Small intestine (tissue), 7 donors: ENCODE measurements around the gene CXCL17. TPM values are rescaled to one million over a fixed set of nuclear protein-coding genes. Genes with fewer than 3 reads are reported as not detected.
"Not testable (repeated sequence)": the region's sequence is repeated elsewhere in the genome, so short reads cannot be mapped to it uniquely, and the experiment has no call there.

Experiments used
- DNase-seq, 2 donors: peaks; one replicate each; pipeline versions ENCODE4 v3.0.0 to v3.0.0-alpha.2; 2013
- FAIRE-seq: peaks from 2 replicates; lab custom pipeline; 2012; peaks lifted over from hg19 to GRCh38; lab: Jason Lieb, UNC
- H3K27ac ChIP-seq, 3 donors: one replicate each; pipeline ENCODE4 v1.5.1; 2013; ENCODE audit warnings: low read length in 2 of 3, mild to moderate bottlenecking in 2 of 3, control low read depth in 1 of 3, inconsistent platforms in 1 of 3, low read depth in 1 of 3, moderate library complexity in 1 of 3
- H3K27me3 ChIP-seq, 3 donors: one replicate each; pipeline ENCODE4 v1.6.1; 2013; ENCODE audit warnings: low read length in 3 of 3, inconsistent platforms in 1 of 3; ENCODE audit not compliant: control insufficient read depth in 3 of 3, insufficient read depth in 3 of 3
- H3K36me3 ChIP-seq, 3 donors: one replicate each; pipeline ENCODE4 v1.6.1; 2013; ENCODE audit warnings: low read length in 3 of 3, inconsistent platforms in 1 of 3, low read depth in 1 of 3, mild to moderate bottlenecking in 1 of 3, moderate library complexity in 1 of 3; ENCODE audit not compliant: control insufficient read depth in 3 of 3, insufficient read depth in 2 of 3
- H3K4me1 ChIP-seq, 3 donors: one replicate each; pipeline ENCODE4 v1.6.1; 2013; ENCODE audit warnings: low read length in 2 of 3, inconsistent platforms in 1 of 3, low read depth in 1 of 3, mild to moderate bottlenecking in 1 of 3, moderate library complexity in 1 of 3; ENCODE audit not compliant: control insufficient read depth in 3 of 3, insufficient read depth in 2 of 3
- H3K4me3 ChIP-seq, 3 donors: one replicate each; pipeline ENCODE4 v1.5.1; 2013; ENCODE audit warnings: low read length in 3 of 3, control low read depth in 1 of 3, inconsistent platforms in 1 of 3, low read depth in 1 of 3, mild to moderate bottlenecking in 1 of 3, moderate library complexity in 1 of 3
- H3K9me3 ChIP-seq, 2 donors: one replicate each; pipeline ENCODE4 v1.6.1; 2013; ENCODE audit warnings: low read depth in 1 of 2, low read length in 1 of 2; ENCODE audit not compliant: control insufficient read depth in 2 of 2, insufficient read depth in 1 of 2
- WGBS, 3 donors: extraction: QIAGEN DNeasy Blood & Tissue Kit; methylation state at CpG; one replicate each; pipeline ENCODE4 v1.1.7; 2013; 5-methylcytosine and 5-hydroxymethylcytosine counted together
- polyA plus RNA-seq, 4 donors: library from polyadenylated mRNA; stranded (reverse) in 3 of 4; unstranded in 1 of 4; fragments of 200-250 nt in 3 of 4; fragments of 120-200 nt in 1 of 4; gene quantifications; one replicate each; pipeline versions ENCODE4 v1.2.1 to v1.2.3, GENCODE V29; 2013
- donor health status: healthy with polysubstance abuse.
- donor health status: control.
- donor health status: control.
- donor health status: Bipolar disorder and iron deficiency.
- donor health status: healthy.

CXCL17 gene
- polyA plus RNA-seq, 4 donors, result 0.12 to 1.6 (median 0.89) TPM

- H3K36me3 ChIP-seq, result no peaks in the 10 kb centered on the region
- H3K27me3 ChIP-seq, result no peaks in the 10 kb centered on the region
- no peaks in the 10 kb centered on the region for H3K9me3 ChIP-seq
- no peak overlapping the region for H3K4me3 ChIP-seq
- H3K4me1 ChIP-seq, result peaks cover 3 to 18% (median 4%) of the 10 kb centered on the region in 3 donors
- no peak for DNase-seq
- no peak for FAIRE-seq
- H3K27ac ChIP-seq, result no peak overlapping the region
- 79 to 85% (median 81%) methylated on average over 2 of the region's 2 CpGs for WGBS, 3 donors
These were observed 17.2 kb upstream of the CXCL17 start for GRCh38 chr19:42459926-42460325.

GRCh38 chr19:42455621-42456081, 12.9 kb upstream of the CXCL17 start:
- H3K27me3 ChIP-seq, result no peaks in the 10 kb centered on the region
- H3K36me3 ChIP-seq, result no peaks in the 10 kb centered on the region
- no peak overlapping the region for H3K4me3 ChIP-seq
- peak; percentile 93 to 98 for DNase-seq
- peak overlapping the region; percentile 53 to 63 (median 55) for H3K27ac ChIP-seq
- no peaks in the 10 kb centered on the region for H3K9me3 ChIP-seq
- 7 to 65% (median 20%) methylated on average over 1 of the region's 1 CpG for whole genome bisulfite sequencing, 3 donors
- peaks cover 7 to 27% (median 7%) of the 10 kb centered on the region in 3 donors for H3K4me1 ChIP-seq
- no peak for FAIRE-seq

- Histone ChIP-seq H3K4me1 (peaks cover 7 to 29% (median 7%) of the 10 kb centered on the region in 3 donors), H3K9me3 (no peaks in the 10 kb centered on the region), H3K36me3 (no peaks in the 10 kb centered on the region), H3K27ac (peak overlapping the region; percentile 53 to 63 (median 55)), H3K27me3 (no peaks in the 10 kb centered on the region), H3K4me3 (no peak overlapping the region)
- DNase-seq (peak; percentile 26 to 36), FAIRE-seq (no peak)
- 22 to 53% (median 36%) methylated on average over 2 of the region's 2 CpGs for WGBS, 3 donors
These were observed 12.3 kb upstream of the CXCL17 start for GRCh38 chr19:42455086-42455485.

- Histone ChIP-seq H3K36me3 (no peaks in the 10 kb centered on the region), H3K9me3 (no peaks in the 10 kb centered on the region), H3K4me3 (no peak overlapping the region), H3K27me3 (no peaks in the 10 kb centered on the region), H3K4me1 (peaks cover 7 to 41% (median 7%) of the 10 kb centered on the region in 3 donors), H3K27ac (peak overlapping the region in 2 of 3 donors; percentile 25 to 27)
- FAIRE-seq (no peak), DNase-seq (no peak)
- WGBS, 3 donors, result 53 to 71% (median 59%) methylated on average over 4 of the region's 4 CpGs
These were observed 9.8 kb upstream of the CXCL17 start for GRCh38 chr19:42452590-42452989.

GRCh38 chr19:42450314-42450934, 7.7 kb upstream of the CXCL17 start:
- peak; percentile 97 to 99 for DNase-seq
- WGBS, 3 donors, result 0 to 2% (median 0%) methylated on average over 3 of the region's 3 CpGs

GRCh38 chr19:42448306-42448705, 5.6 kb upstream of the CXCL17 start:
- DNase-seq, H3K4me3 ChIP-seq, FAIRE-seq, H3K27ac ChIP-seq, H3K9me3 ChIP-seq, H3K27me3 ChIP-seq, H3K36me3 ChIP-seq: not testable (repeated sequence)
- H3K4me1 ChIP-seq, result peaks cover 1 to 39% (median 2%) of the 10 kb centered on the region in 3 donors
- WGBS, 3 donors, result 76 to 79% (median 76%) methylated on average over 5 of the region's 5 CpGs

More at GRCh38 chr19:42450314-42450934, 7.7 kb upstream of the CXCL17 start:
- no peak for FAIRE-seq
- Histone ChIP-seq H3K4me3 (no peak overlapping the region), H3K9me3 (no peaks in the 10 kb centered on the region), H3K36me3 (no peaks in the 10 kb centered on the region), H3K4me1 (peaks cover 5 to 36% (median 7%) of the 10 kb centered on the region in 3 donors), H3K27ac (peak overlapping the region; percentile 62 to 89 (median 77)), H3K27me3 (peaks cover 0 to 2% (median 0%) of the 10 kb centered on the region in 3 donors)

- FAIRE-seq, result no peak
- H3K27ac ChIP-seq, result no peak overlapping the region
- 80 to 86% (median 84%) methylated on average over 7 of the region's 7 CpGs for WGBS, 3 donors
- H3K36me3 ChIP-seq, result no peaks in the 10 kb centered on the region
- no peak for DNase-seq
- no peaks in the 10 kb centered on the region for H3K9me3 ChIP-seq
- H3K27me3 ChIP-seq, result peaks cover 0 to 2% (median 0%) of the 10 kb centered on the region in 3 donors
- peaks cover 0 to 44% (median 2%) of the 10 kb centered on the region in 3 donors for H3K4me1 ChIP-seq
- no peak overlapping the region for H3K4me3 ChIP-seq
These were observed 3.2 kb upstream of the CXCL17 start for GRCh38 chr19:42445948-42446347.

GRCh38 chr19:42443944-42444398, 1.2 kb upstream of the CXCL17 start:
- Histone ChIP-seq H3K4me1 (peaks cover 0 to 39% (median 2%) of the 10 kb centered on the region in 3 donors), H3K27ac (peak overlapping the region in 1 of 3 donors; percentile 89), H3K4me3 (no peak overlapping the region), H3K36me3 (no peaks in the 10 kb centered on the region), H3K9me3 (no peaks in the 10 kb centered on the region), H3K27me3 (peaks cover 0 to 2% (median 0%) of the 10 kb centered on the region in 3 donors)
- FAIRE-seq, result no peak
- WGBS, 3 donors, result 21 to 51% (median 27%) methylated on average over 4 of the region's 4 CpGs
- peak; percentile 65 to 73 for DNase-seq
